CD14-positive monocyte (primary cell): ENCODE measurements around the gene CDCP2. TPM values are rescaled to one million over a fixed set of nuclear protein-coding genes. Genes with fewer than 3 reads are reported as not detected.

ENCODE experiments used
- DNase-seq, 3 donors: peaks; one replicate each; pipeline ENCODE4 v3.0.0-alpha.2; 2011 to 2022
- H2AFZ ChIP-seq: 2 replicates; pipeline ENCODE4 v1.6.0; 2012; ENCODE audit warnings: mild to moderate bottlenecking, low read depth, low read length, inconsistent platforms; ENCODE audit not compliant: insufficient read depth, poor library complexity, severe bottlenecking
- H3K27ac ChIP-seq, 2 donors: 1 replicate in 1 of 2; 2 replicates in 1 of 2; pipeline ENCODE4 v1.5.1; 2012 to 2013; ENCODE audit warnings: low read length in 2 of 2, control low read depth in 1 of 2, inconsistent platforms in 1 of 2, low read depth in 1 of 2, mild to moderate bottlenecking in 1 of 2
- H3K27me3 ChIP-seq, 2 donors: one replicate each; pipeline versions ENCODE4 v1.6.0 to v1.6.1; 2011 to 2013; ENCODE audit warnings: low read length in 2 of 2; ENCODE audit not compliant: control insufficient read depth in 2 of 2, insufficient read depth in 2 of 2
- H3K36me3 ChIP-seq, 2 donors: replicated peaks in 1 of 2; 1 replicate in 1 of 2; 2 replicates in 1 of 2; pipeline versions ENCODE4 v1.5.1 to v1.6.1; 2012 to 2013; ENCODE audit warnings: low read length in 2 of 2, control low read depth in 1 of 2, inconsistent platforms in 1 of 2, mild to moderate bottlenecking in 1 of 2; ENCODE audit not compliant: insufficient read depth in 2 of 2, control insufficient read depth in 1 of 2
- H3K4me1 ChIP-seq, 2 donors: 1 replicate in 1 of 2; 2 replicates in 1 of 2; pipeline versions ENCODE4 v1.5.1 to v1.6.1; 2012 to 2013; ENCODE audit warnings: low read length in 2 of 2, control low read depth in 1 of 2, inconsistent platforms in 1 of 2, mild to moderate bottlenecking in 1 of 2, moderate library complexity in 1 of 2; ENCODE audit not compliant: insufficient read depth in 2 of 2, control insufficient read depth in 1 of 2
- H3K4me2 ChIP-seq: replicated peaks from 2 replicates; pipeline ENCODE3; 2012; ENCODE audit warnings: low read length, moderate library complexity, mild to moderate bottlenecking; ENCODE audit not compliant: poor library complexity, severe bottlenecking; ENCODE audit errors: extremely low read depth
- H3K4me3 ChIP-seq, 3 experiments: fragments of 200-600 bp in 1 of 3; sonication (generic) in 1 of 3; replicated peaks in 1 of 3; 1 replicate in 2 of 3; 2 replicates in 1 of 3; pipeline ENCODE4 v1.5.1; 2011 to 2013; ENCODE audit warnings: low read length in 3 of 3, mild to moderate bottlenecking in 3 of 3, control low read depth in 2 of 3, low read depth in 2 of 3, inconsistent platforms in 1 of 3, moderate library complexity in 1 of 3
- H3K79me2 ChIP-seq: 2 replicates; pipeline ENCODE4 v1.6.0; 2012; ENCODE audit warnings: mild to moderate bottlenecking, control low read depth, inconsistent platforms, low read length, moderate library complexity; ENCODE audit not compliant: insufficient read depth
- H3K9ac ChIP-seq: 2 replicates; pipeline ENCODE4 v1.6.0; 2017; ENCODE audit warnings: low read length, mild to moderate bottlenecking; ENCODE audit not compliant: insufficient read depth, poor library complexity, severe bottlenecking
- H3K9me3 ChIP-seq, 2 donors: replicated peaks in 1 of 2; 1 replicate in 1 of 2; 2 replicates in 1 of 2; pipeline versions ENCODE4 v1.5.1 to v1.6.1; 2012 to 2013; ENCODE audit warnings: low read length in 2 of 2, control low read depth in 1 of 2; ENCODE audit not compliant: control insufficient read depth in 1 of 2, insufficient read depth in 1 of 2
- H4K20me1 ChIP-seq: 2 replicates; pipeline ENCODE4 v1.6.0; 2012; ENCODE audit warnings: mild to moderate bottlenecking, low read length, control low read depth, moderate library complexity; ENCODE audit not compliant: insufficient read depth
- H3K27ac Mint-ChIP-seq, 7 donors: one replicate each; pipeline ENCODE4 v1.8.0; 2020; ENCODE audit warnings: mild to moderate bottlenecking in 7 of 7, mixed read lengths in 7 of 7, moderate library complexity in 6 of 7, inconsistent platforms in 2 of 7
- H3K27me3 Mint-ChIP-seq, 3 donors: one replicate each; pipeline ENCODE4 v1.8.0; 2021 to 2022; ENCODE audit warnings: low read depth in 3 of 3, mild to moderate bottlenecking in 3 of 3, mixed read lengths in 3 of 3, moderate library complexity in 3 of 3, inconsistent platforms in 1 of 3
- H3K36me3 Mint-ChIP-seq, 2 donors: one replicate each; pipeline ENCODE4 v1.8.0; 2020; ENCODE audit warnings: mixed read lengths in 2 of 2, inconsistent platforms in 1 of 2, mild to moderate bottlenecking in 1 of 2
- H3K4me1 Mint-ChIP-seq: one replicate; pipeline ENCODE4 v1.8.0; 2020; ENCODE audit warnings: mild to moderate bottlenecking, mixed read lengths
- H3K4me3 Mint-ChIP-seq, 2 donors: one replicate each; pipeline ENCODE4 v1.8.0; 2020; ENCODE audit warnings: mild to moderate bottlenecking in 2 of 2, mixed read lengths in 2 of 2, moderate library complexity in 1 of 2
- H3K9me3 Mint-ChIP-seq, 7 donors: one replicate each; pipeline ENCODE4 v1.8.0; 2020 to 2022; ENCODE audit warnings: mixed read lengths in 7 of 7, mild to moderate bottlenecking in 6 of 7, moderate library complexity in 6 of 7, inconsistent platforms in 2 of 7
- WGBS: methylation state at CpG from one replicate; pipeline ENCODE4 v1.1.5; 2013; ENCODE audit warnings: missing lambda C conversion rate; ENCODE audit not compliant: insufficient coverage; 5-methylcytosine and 5-hydroxymethylcytosine counted together
- intact Hi-C, 2 donors: fragments of 100-400 bp; cut with micrococcal nuclease; formaldehyde crosslinking; loops; one replicate each; pipeline versions ENCODE4 v1.15.0 to v1.15.1; 2023
- polyA plus RNA-seq, 3 donors: library from polyadenylated mRNA; depleted of rRNA in 1 of 3; unstranded in 2 of 3; stranded (reverse) in 1 of 3; fragments of 300-500 nt in 2 of 3; fragments of >200 nt in 1 of 3; fragmentation: Illumina TruSeq in 2 of 3; gene quantifications; 1 replicate in 2 of 3; 2 replicates in 1 of 3; pipeline ENCODE4 v1.2.3, GENCODE V29; 2012 to 2021
- TF ChIP-seq, protein P1 (sequence below): fragments of 200-600 bp; IDR thresholded peaks from one replicate; pipeline ENCODE4 v1.8.0; 2022; ENCODE audit warnings: antibody characterized with exemption, mild to moderate bottlenecking

CDCP2 gene
- polyA plus RNA-seq, 3 donors, result 0.09 TPM; not detected in 2

DNA sequence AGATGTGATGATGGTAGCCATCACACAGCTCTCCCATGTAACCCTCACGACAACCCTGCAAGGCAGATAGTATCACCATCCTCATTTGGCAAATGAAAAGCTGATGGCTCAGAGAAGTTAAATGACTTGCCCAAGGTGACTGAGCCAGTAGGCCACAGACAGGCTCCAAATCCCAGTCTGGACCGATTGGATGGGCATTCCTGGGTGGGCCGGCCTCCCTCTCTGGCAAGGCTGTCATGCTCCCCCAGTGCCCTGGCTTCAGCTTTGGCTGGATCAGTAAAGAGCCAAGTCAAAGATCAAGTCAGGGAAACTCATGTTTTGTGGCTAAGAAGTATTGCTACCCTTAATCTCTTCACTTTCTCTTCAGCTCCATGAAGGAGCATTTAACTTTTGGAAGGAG is 41.2 kb downstream of the CDCP2 start:
- Histone ChIP-seq H3K4me2 (no peak overlapping the region), H3K9ac (no peak overlapping the region), H3K9me3 (no peaks in the 10 kb centered on the region), H2AFZ (no peak overlapping the region), H3K4me1 (no peaks in the 10 kb centered on the region), H3K27me3 (no peaks in the 10 kb centered on the region), H3K27ac (no peak overlapping the region), H4K20me1 (no peaks in the 10 kb centered on the region), H3K4me3 (no peak overlapping the region), H3K79me2 (no peaks in the 10 kb centered on the region), H3K36me3 (no peaks in the 10 kb centered on the region)
- no peak overlapping the region for H3K27ac Mint-ChIP-seq
- 100% methylated on average over 1 of the region's 3 CpGs for whole genome bisulfite sequencing
- H3K36me3 Mint-ChIP-seq, result peaks cover 0 to 3% of the 10 kb centered on the region in 2 donors
- intact Hi-C loops, result no loop called here
- DNase-seq, result no peak
- H3K4me3 Mint-ChIP-seq, result peak overlapping the region in 1 of 2 donors; percentile 17
- H3K27me3 Mint-ChIP-seq, result no peaks in the 10 kb centered on the region
- H3K4me1 Mint-ChIP-seq, result no peaks in the 10 kb centered on the region
- no peaks in the 10 kb centered on the region for H3K9me3 Mint-ChIP-seq
- TF ChIP-seq, protein P1, sequence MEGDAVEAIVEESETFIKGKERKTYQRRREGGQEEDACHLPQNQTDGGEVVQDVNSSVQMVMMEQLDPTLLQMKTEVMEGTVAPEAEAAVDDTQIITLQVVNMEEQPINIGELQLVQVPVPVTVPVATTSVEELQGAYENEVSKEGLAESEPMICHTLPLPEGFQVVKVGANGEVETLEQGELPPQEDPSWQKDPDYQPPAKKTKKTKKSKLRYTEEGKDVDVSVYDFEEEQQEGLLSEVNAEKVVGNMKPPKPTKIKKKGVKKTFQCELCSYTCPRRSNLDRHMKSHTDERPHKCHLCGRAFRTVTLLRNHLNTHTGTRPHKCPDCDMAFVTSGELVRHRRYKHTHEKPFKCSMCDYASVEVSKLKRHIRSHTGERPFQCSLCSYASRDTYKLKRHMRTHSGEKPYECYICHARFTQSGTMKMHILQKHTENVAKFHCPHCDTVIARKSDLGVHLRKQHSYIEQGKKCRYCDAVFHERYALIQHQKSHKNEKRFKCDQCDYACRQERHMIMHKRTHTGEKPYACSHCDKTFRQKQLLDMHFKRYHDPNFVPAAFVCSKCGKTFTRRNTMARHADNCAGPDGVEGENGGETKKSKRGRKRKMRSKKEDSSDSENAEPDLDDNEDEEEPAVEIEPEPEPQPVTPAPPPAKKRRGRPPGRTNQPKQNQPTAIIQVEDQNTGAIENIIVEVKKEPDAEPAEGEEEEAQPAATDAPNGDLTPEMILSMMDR, result no peak

GRCh38 chr1:54110996-54111395 is 41.8 kb downstream of the CDCP2 start:
- no peaks in the 10 kb centered on the region for H3K4me1 ChIP-seq
- no peaks in the 10 kb centered on the region for H4K20me1 ChIP-seq
- H3K4me1 Mint-ChIP-seq, result no peaks in the 10 kb centered on the region
- H3K9me3 ChIP-seq, result no peaks in the 10 kb centered on the region
- H3K27me3 ChIP-seq, result no peaks in the 10 kb centered on the region
- no peak overlapping the region for H3K9ac ChIP-seq
- no peak overlapping the region for H3K4me3 ChIP-seq
- H3K79me2 ChIP-seq, result no peaks in the 10 kb centered on the region
- no peak overlapping the region for H3K4me2 ChIP-seq
- no peaks in the 10 kb centered on the region for H3K36me3 ChIP-seq
- DNase-seq, result no peak
- no peak overlapping the region for H3K27ac ChIP-seq
- H3K27ac Mint-ChIP-seq, result no peak overlapping the region
- no peaks in the 10 kb centered on the region for H3K9me3 Mint-ChIP-seq
- H2AFZ ChIP-seq, result no peak overlapping the region
- TF ChIP-seq, protein P1, result no peak
- intact Hi-C loops, result no loop called here
- 95% methylated on average over 10 of the region's 10 CpGs for WGBS
- no peak overlapping the region for H3K4me3 Mint-ChIP-seq
- peaks cover 0 to 3% of the 10 kb centered on the region in 2 donors for H3K36me3 Mint-ChIP-seq
- no peaks in the 10 kb centered on the region for H3K27me3 Mint-ChIP-seq
